K562 (cell line): ENCODE results near the gene OSBPL3. TPM values are rescaled to one million over a fixed set of nuclear protein-coding genes. Genes with fewer than 3 reads are reported as not detected.

ENCODE experiments used
- ATF1 ChIP-seq, 2 experiments: fragments of 450-650 bp in 1 of 2; IDR thresholded peaks; 2 replicates each; pipeline ENCODE4 v1.6.1; 2016; ENCODE audit warnings: missing compliant biosample characterization in 1 of 2, missing genetic modification characterization in 1 of 2
- E2F5 ChIP-seq: sonication (generic); formaldehyde crosslinking; IDR thresholded peaks from 2 replicates; pipeline ENCODE4 v1.8.0; 2022; ENCODE audit warnings: mild to moderate bottlenecking, missing genetic modification reagents
- FOXO4 ChIP-seq: fragments of 450-650 bp; formaldehyde crosslinking; IDR thresholded peaks from 2 replicates; pipeline ENCODE4 v1.4.0; 2020; ENCODE audit warnings: mild to moderate bottlenecking, moderate library complexity
- GATAD2A ChIP-seq: fragments of 450-650 bp; IDR thresholded peaks from 2 replicates; pipeline ENCODE4 v1.6.1; 2017
- NONO ChIP-seq, 2 experiments: fragments of 200-400 bp in 1 of 2; fragments of 450-650 bp in 1 of 2; formaldehyde crosslinking in 1 of 2; IDR thresholded peaks; 2 replicates each; pipeline ENCODE4 v1.6.1; 2017; ENCODE audit warnings: low read depth in 2 of 2, mild to moderate bottlenecking in 2 of 2, moderate library complexity in 2 of 2, low read length in 1 of 2
- SMAD4 ChIP-seq: fragments of 250-450 bp; sonication (Bioruptor Pico); conservative IDR thresholded peaks from 2 replicates; pipeline ENCODE4 v1.8.0; 2021; ENCODE audit warnings: inconsistent platforms, mild to moderate bottlenecking, moderate library complexity
- TFE3 ChIP-seq: fragments of 450-650 bp; formaldehyde crosslinking; IDR thresholded peaks from 2 replicates; pipeline ENCODE4 v1.4.0; 2020; ENCODE audit warnings: mild to moderate bottlenecking, mixed read lengths
- ZNF146 ChIP-seq: IDR thresholded peaks from one replicate; pipeline ENCODE4 v1.6.1; 2018; ENCODE audit warnings: missing compliant biosample characterization; ENCODE audit not compliant: unreplicated experiment
- ZNF407 ChIP-seq: fragments of 450-650 bp; IDR thresholded peaks from 2 replicates; pipeline ENCODE4 v1.6.1; 2016; ENCODE audit warnings: low read depth
- polyA plus RNA-seq, 8 experiments: library from polyadenylated mRNA; depleted of rRNA in 4 of 8; stranded (reverse) in 5 of 8; unstranded in 3 of 8; fragments of >200 nt; fragmentation: Nextera tagmentation in 2 of 8; fragmentation: Illumina TruSeq in 1 of 8; extraction: Ambion mirVana in 2 of 8; extraction: Trizol in 1 of 8; gene quantifications; 2 replicates each; pipeline versions ENCODE4 v1.2.1 to v1.2.3, GENCODE V29; 2011 to 2014; ENCODE audit warnings: inconsistent platforms in 1 of 8, missing spikeins in 1 of 8
- total RNA-seq, 7 experiments: library from RNA; depleted of rRNA in 6 of 7; stranded (reverse); fragments of >200 nt in 6 of 7; fragmentation: Illumina TruSeq in 2 of 7; extraction: Trizol in 2 of 7; gene quantifications; 2 replicates each; pipeline versions ENCODE4 v1.2.1 to v1.2.3, GENCODE V29; 2011 to 2021; ENCODE audit warnings: low replicate concordance in 1 of 7

The OSBPL3 gene
- total and polyA plus RNA-seq, 9 of the 15 experiments (the other 6 are each of a cell fraction or from before 2014, with no cell fraction given) = 4.8 to 37.2 (median 26.5) TPM

- TF ChIP-seq ZNF407 (no peak), TFE3 (peak; percentile 8; the same call in 1 of the 2 replicates), SMAD4 (peak; percentile 72), FOXO4 (CRISPR knock-in tag) (0 out of 2 replicates have a peak, but pooled peaks have one; percentile 75), E2F5 (peak; percentile 39; the same call in 1 of the 2 replicates), GATAD2A (0 out of 2 replicates have a peak, but pooled peaks have one; percentile 2), ATF1 (CRISPR knock-in tag; IDR thresholded peaks at IDR 0.05) (peak; percentile 33; the same call in 1 of the 2 replicates), ATF1 (tag; IDR thresholded peaks at IDR 0.05) (peak; percentile 79), NONO (IDR thresholded peaks at IDR 0.05; ENCODE audit: low read depth in 2 of 2, low read length in 1 of 2) (peak; percentile 39 to 96; a peak in 1 of 4 replicates), ZNF146 (CRISPR knock-in tag) (peak; percentile 6)
These were observed at the start of gene OSBPL3 (continued) for GRCh38 chr7:24979863-24980533.
